Small intestine (tissue), 7 donors: ENCODE results near the gene TM9SF2. TPM values are rescaled to one million over a fixed set of nuclear protein-coding genes. Genes with fewer than 3 reads are reported as not detected.
A peak's percentile ranks its signal among the peaks of the same experiment; 100 is the strongest.
"Not testable (repeated sequence)": the region's sequence is repeated elsewhere in the genome, so short reads cannot be mapped to it uniquely, and the experiment has no call there.

Experiments
- DNase-seq, 2 donors: peaks; one replicate each; pipeline versions ENCODE4 v3.0.0 to v3.0.0-alpha.2; 2013
- FAIRE-seq: peaks from 2 replicates; lab custom pipeline; 2012; peaks lifted over from hg19 to GRCh38; lab: Jason Lieb, UNC
- H3K27ac ChIP-seq, 3 donors: one replicate each; pipeline ENCODE4 v1.5.1; 2013; ENCODE audit warnings: low read length in 2 of 3, mild to moderate bottlenecking in 2 of 3, control low read depth in 1 of 3, inconsistent platforms in 1 of 3, low read depth in 1 of 3, moderate library complexity in 1 of 3
- H3K27me3 ChIP-seq, 3 donors: one replicate each; pipeline ENCODE4 v1.6.1; 2013; ENCODE audit warnings: low read length in 3 of 3, inconsistent platforms in 1 of 3; ENCODE audit not compliant: control insufficient read depth in 3 of 3, insufficient read depth in 3 of 3
- H3K36me3 ChIP-seq, 3 donors: one replicate each; pipeline ENCODE4 v1.6.1; 2013; ENCODE audit warnings: low read length in 3 of 3, inconsistent platforms in 1 of 3, low read depth in 1 of 3, mild to moderate bottlenecking in 1 of 3, moderate library complexity in 1 of 3; ENCODE audit not compliant: control insufficient read depth in 3 of 3, insufficient read depth in 2 of 3
- H3K4me1 ChIP-seq, 3 donors: one replicate each; pipeline ENCODE4 v1.6.1; 2013; ENCODE audit warnings: low read length in 2 of 3, inconsistent platforms in 1 of 3, low read depth in 1 of 3, mild to moderate bottlenecking in 1 of 3, moderate library complexity in 1 of 3; ENCODE audit not compliant: control insufficient read depth in 3 of 3, insufficient read depth in 2 of 3
- H3K4me3 ChIP-seq, 3 donors: one replicate each; pipeline ENCODE4 v1.5.1; 2013; ENCODE audit warnings: low read length in 3 of 3, control low read depth in 1 of 3, inconsistent platforms in 1 of 3, low read depth in 1 of 3, mild to moderate bottlenecking in 1 of 3, moderate library complexity in 1 of 3
- H3K9me3 ChIP-seq, 2 donors: one replicate each; pipeline ENCODE4 v1.6.1; 2013; ENCODE audit warnings: low read depth in 1 of 2, low read length in 1 of 2; ENCODE audit not compliant: control insufficient read depth in 2 of 2, insufficient read depth in 1 of 2
- WGBS, 3 donors: extraction: QIAGEN DNeasy Blood & Tissue Kit; methylation state at CpG; one replicate each; pipeline ENCODE4 v1.1.7; 2013; 5-methylcytosine and 5-hydroxymethylcytosine counted together
- polyA plus RNA-seq, 4 donors: library from polyadenylated mRNA; stranded (reverse) in 3 of 4; unstranded in 1 of 4; fragments of 200-250 nt in 3 of 4; fragments of 120-200 nt in 1 of 4; gene quantifications; one replicate each; pipeline versions ENCODE4 v1.2.1 to v1.2.3, GENCODE V29; 2013
- donor health status: healthy with polysubstance abuse.
- donor health status: control.
- donor health status: control.
- donor health status: Bipolar disorder and iron deficiency.
- donor health status: healthy.

Gene TM9SF2
- polyA plus RNA-seq, 4 donors = 35.6 to 270 (median 92.3) TPM

- no peak overlapping the region for H3K4me3 ChIP-seq
- DNase-seq (peak in 1 of 2 donors; percentile 21), FAIRE-seq (no peak)
Observed at GRCh38 chr13:99565478-99566124, 64.3 kb downstream of the TM9SF2 start.

DNA sequence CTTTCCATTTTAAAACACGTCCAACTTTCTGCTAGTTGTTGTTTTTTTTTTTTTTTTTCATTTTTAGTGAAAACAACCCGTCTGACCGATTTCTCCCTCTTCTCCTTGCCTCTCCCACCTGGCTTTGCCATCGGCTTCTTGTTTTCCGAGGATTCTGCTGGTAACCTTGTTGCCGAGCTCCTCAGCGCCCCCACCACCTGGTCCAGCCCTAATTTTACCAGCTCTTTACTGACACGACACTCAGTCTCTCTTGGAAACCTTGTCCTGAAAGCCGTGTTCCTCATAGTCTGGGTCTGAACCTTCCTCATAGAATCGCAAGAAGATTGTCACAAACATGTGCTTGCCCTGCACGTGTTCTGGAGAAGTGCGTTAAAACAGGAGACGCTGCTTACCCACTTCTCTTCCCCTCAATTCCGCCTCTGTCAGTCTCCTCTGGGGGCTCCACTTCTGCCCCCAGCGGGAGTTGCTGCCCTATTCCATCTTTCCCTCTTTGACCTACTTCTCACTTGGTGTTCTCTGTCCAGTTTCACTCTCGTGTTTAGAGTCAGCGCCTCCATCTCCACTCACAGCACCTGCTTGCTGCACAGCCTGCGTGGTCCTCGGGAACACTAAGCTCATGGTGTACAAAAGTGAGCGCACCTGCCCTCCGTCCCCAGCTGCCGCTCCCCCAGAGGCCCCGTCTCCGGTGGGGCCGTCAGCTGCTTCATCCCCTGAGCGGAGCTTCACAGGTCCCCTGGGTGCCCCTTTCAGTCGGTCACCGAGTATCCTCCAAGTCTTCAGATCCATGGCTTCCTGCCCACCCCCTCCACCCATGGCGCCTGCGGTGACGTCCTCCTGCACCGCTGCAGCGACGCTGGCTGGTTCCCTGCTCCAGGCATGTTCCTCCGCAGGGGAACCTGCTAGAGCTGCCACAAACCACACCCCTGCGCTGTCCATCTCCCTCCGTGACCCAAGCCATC lies 65.1 kb downstream of the TM9SF2 start:
- Histone ChIP-seq H3K9me3 (peaks cover 0 to 18% of the 10 kb centered on the region in 2 donors), H3K36me3 (peaks cover 0 to 16% (median 0%) of the 10 kb centered on the region in 3 donors), H3K4me1 (no peaks in the 10 kb centered on the region), H3K4me3 (peak overlapping the region in 1 of 3 donors; percentile 15), H3K27ac (no peak overlapping the region), H3K27me3 (no peaks in the 10 kb centered on the region)
- no peak for FAIRE-seq
- DNase-seq = peak in 1 of 2 donors; percentile 44
- WGBS, 3 donors = 87 to 90% (median 87%) methylated on average over 37 of the region's 37 CpGs

More at GRCh38 chr13:99565478-99566124, 64.3 kb downstream of the TM9SF2 start:
- Histone ChIP-seq H3K27ac (no peak overlapping the region), H3K36me3 (peaks cover 0 to 19% (median 0%) of the 10 kb centered on the region in 3 donors), H3K9me3 (peaks cover 0 to 18% of the 10 kb centered on the region in 2 donors), H3K4me1 (no peaks in the 10 kb centered on the region), H3K27me3 (no peaks in the 10 kb centered on the region)
- 88 to 89% (median 88%) methylated on average over 30 of the region's 30 CpGs for WGBS, 3 donors

GRCh38 chr13:99568901-99569300 lies 67.6 kb downstream of the TM9SF2 start:
- Histone ChIP-seq H3K9me3 (peaks cover 0 to 18% of the 10 kb centered on the region in 2 donors), H3K36me3 (peaks cover 0 to 16% (median 0%) of the 10 kb centered on the region in 3 donors)
- not testable (repeated sequence) for DNase-seq, FAIRE-seq, H3K4me1 ChIP-seq, H3K27ac ChIP-seq, H3K4me3 ChIP-seq, H3K27me3 ChIP-seq
- WGBS, 3 donors = 85 to 94% (median 90%) methylated on average over 4 to 6 of the region's 6 CpGs

GRCh38 chr13:99572131-99572530 lies 70.9 kb downstream of the TM9SF2 start:
- peaks cover 0 to 3% (median 0%) of the 10 kb centered on the region in 3 donors for H3K27me3 ChIP-seq
- no peak overlapping the region for H3K27ac ChIP-seq
- H3K36me3 ChIP-seq = no peaks in the 10 kb centered on the region
- DNase-seq (no peak), FAIRE-seq (no peak)
- H3K9me3 ChIP-seq = peaks cover 0 to 18% of the 10 kb centered on the region in 2 donors
- no peak overlapping the region for H3K4me3 ChIP-seq
- H3K4me1 ChIP-seq = no peaks in the 10 kb centered on the region
- 87 to 93% (median 89%) methylated on average over 8 of the region's 8 CpGs for WGBS, 3 donors

GRCh38 chr13:99572921-99573320 lies 71.6 kb downstream of the TM9SF2 start:
- WGBS, 3 donors = 75 to 92% (median 88%) methylated on average over 13 of the region's 13 CpGs
- Histone ChIP-seq H3K27ac (no peak overlapping the region), H3K27me3 (peaks cover 0 to 3% (median 0%) of the 10 kb centered on the region in 3 donors), H3K36me3 (no peaks in the 10 kb centered on the region), H3K4me1 (no peaks in the 10 kb centered on the region), H3K4me3 (no peak overlapping the region), H3K9me3 (peaks cover 0 to 15% of the 10 kb centered on the region in 2 donors)
- DNase-seq (no peak), FAIRE-seq (no peak)

DNA sequence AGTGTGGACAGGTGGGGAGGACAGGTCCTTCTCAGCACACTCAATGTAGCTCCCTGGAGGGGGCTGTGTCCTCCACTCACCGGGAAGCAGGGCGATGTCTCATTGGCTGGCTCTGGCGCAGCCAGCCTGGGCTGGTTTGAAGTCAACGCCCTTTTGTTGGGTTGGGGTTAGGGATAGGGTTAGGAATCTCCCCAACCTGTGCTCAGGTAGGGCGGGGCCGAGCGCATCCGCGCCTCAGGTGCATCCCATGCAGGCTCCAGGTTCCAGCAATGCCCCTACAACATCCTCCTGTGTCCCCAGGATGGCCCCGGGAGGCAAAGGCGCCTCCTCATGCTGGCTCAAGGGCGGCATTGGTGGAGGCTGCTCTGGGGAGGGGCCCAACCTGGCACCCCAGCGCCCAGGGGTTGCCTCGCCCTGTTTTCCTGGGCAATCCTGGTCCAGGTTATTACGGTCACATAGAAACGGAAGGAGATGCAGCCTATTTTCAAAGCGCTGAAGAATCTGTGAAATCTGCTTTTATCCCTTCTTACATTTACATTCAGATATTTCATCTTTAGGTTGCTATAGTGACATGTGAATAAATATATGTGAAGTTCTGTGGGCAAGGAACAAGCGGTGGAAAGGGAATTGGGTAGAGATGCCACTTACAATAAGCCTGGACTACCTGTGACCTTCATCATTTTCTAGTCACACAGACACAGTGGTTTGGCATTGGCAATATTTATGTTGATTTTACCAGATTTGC lies 74.3 kb downstream of the TM9SF2 start:
- 59 to 65% (median 64%) methylated on average over 18 of the region's 18 CpGs for WGBS, 3 donors
- Histone ChIP-seq H3K4me1 (no peaks in the 10 kb centered on the region), H3K27ac (no peak overlapping the region), H3K36me3 (no peaks in the 10 kb centered on the region), H3K27me3 (peaks cover 0 to 3% (median 0%) of the 10 kb centered on the region in 3 donors), H3K9me3 (no peaks in the 10 kb centered on the region), H3K4me3 (no peak overlapping the region)
- FAIRE-seq (no peak), DNase-seq (no peak)

DNA sequence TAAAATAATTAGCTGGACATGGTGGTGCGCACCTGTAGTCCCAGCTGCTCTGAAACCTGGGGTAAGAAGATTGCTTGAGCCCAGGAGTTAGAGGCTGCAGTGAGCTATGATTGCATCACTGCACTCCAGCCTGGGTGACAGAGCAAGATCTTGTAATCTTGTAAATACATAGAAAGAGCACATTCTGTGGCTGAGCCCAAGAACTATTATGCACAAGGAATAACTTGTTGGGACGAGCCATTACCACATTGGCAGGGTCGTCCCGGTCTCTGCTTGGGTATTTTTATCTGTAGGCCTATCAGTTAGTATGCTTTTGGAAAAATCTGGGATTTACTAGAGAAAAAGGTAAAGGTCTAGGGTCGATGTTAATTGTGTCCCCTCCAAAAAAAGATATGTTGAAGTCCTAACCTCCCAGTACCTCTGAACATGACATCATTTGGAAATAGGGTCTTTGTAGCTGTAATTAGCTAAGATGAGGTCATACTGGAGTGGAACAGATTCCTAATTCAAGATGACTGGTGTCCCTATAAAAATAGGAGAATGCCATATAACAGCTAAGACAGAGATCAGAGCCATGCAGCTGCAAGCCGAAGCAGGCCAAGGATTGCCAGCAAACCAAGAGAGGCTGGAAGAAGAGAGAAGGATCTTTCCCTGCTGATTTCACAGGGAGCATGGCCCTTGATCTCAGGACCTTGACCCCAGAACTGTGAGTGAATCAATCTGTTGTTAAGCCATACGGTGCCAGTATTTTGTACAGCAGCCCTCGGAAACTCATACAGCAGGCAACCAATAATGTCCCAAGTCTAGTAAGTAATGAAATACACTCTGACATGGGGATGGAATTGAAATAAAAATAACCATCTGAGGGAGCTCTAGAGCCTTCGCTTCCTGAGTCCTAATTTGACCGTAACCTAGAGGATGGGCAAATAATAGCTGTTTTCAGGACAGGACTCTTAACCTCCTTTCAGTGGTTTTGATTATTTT lies 77.0 kb downstream of the TM9SF2 start:
- Histone ChIP-seq H3K4me1 (no peaks in the 10 kb centered on the region), H3K36me3 (no peaks in the 10 kb centered on the region), H3K9me3 (no peaks in the 10 kb centered on the region), H3K4me3 (no peak overlapping the region), H3K27me3 (peaks cover 0 to 3% (median 0%) of the 10 kb centered on the region in 3 donors), H3K27ac (no peak overlapping the region)
- FAIRE-seq (no peak), DNase-seq (peak; percentile 20 to 46)
- 57 to 67% (median 67%) methylated on average over 10 of the region's 10 CpGs for WGBS, 3 donors
